GM18498 (cell line): ENCODE results near the gene TRRAP.
A peak's percentile ranks its signal among the peaks of the same experiment; 100 is the strongest.
"Not testable (repeated sequence)": the region's sequence is repeated elsewhere in the genome, so short reads cannot be mapped to it uniquely, and the experiment has no call there.

Source experiments
- ATAC-seq: cut with Tn5 transposase; IDR thresholded peaks from one replicate; pipeline ENCODE4 v1.9.1; 2021; ENCODE audit warnings: mild to moderate bottlenecking, moderate library complexity; ENCODE audit not compliant: unreplicated experiment

TRRAP gene

GRCh38 chr7:98864731-98865453, 13.4 kb upstream of the TRRAP start:
- no peak for ATAC-seq

- no peak for ATAC-seq
Observed at GRCh38 chr7:98866351-98866750, 12.0 kb upstream of the TRRAP start.

DNA sequence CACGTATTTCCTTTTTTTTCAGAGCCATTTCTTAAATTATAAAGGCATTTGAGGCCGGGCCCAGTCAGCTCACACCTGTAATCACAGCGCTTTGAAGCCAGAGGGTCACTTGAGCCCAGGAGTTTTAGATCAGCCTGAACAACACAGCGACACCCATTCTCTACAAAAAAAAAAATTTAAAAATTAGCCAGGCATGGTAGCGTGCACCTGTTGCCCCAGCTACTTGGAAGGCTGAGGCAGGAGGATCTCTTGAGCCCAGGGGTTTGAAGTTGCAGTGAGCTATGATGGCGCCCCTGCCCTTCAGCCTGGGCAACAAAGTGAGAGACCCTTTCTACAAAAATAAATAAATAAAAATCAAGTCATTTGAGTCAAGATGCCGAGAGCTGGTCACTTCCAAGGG, 11.6 kb upstream of the TRRAP start:
- ATAC-seq = no peak

GRCh38 chr7:98868450-98868849, 9.9 kb upstream of the TRRAP start:
- no peak for ATAC-seq

GRCh38 chr7:98869027-98869596, 9.2 kb upstream of the TRRAP start:
- ATAC-seq = no peak

- no peak for ATAC-seq
Observed at GRCh38 chr7:98869597-98870120, 8.7 kb upstream of the TRRAP start, which contains the start of gene TMEM130. TSS of gene TMEM130 (minus strand) at chr7:98870014. CDS start at chr7:98869861, 153 bp downstream.

GRCh38 chr7:98870121-98870651, 8.1 kb upstream of the TRRAP start:
- ATAC-seq = peak; percentile 58

GRCh38 chr7:98870807-98871491, 7.4 kb upstream of the TRRAP start:
- ATAC-seq = no peak

DNA sequence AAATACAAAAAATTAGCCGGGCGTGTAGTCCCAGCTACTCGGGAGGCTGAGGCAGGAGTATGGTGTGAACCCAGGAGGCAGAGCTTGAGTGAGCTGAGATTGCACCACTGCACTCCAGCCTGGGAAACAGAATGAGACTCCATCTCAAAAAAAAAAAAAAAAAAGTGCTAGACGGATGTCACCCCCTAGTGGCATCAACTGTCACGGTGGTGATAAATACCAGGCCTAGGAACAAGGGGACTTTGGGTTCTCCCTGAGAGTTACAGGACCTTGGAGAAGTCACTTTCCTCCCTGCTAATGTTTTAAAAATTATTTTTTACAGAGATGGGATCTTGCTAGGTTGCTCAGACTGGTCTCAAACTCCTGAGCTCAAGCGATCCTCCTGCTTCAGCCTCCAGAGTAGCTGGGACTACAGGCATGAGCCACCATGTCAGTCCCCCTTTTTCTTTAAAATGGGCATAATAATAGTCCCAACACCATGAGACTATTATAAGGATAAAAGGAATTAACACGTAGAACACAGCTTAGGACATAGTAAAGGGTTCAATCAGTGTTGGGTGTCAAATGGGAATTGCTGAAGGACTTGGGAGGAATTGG, 5.9 kb upstream of the TRRAP start:
- no peak for ATAC-seq

DNA sequence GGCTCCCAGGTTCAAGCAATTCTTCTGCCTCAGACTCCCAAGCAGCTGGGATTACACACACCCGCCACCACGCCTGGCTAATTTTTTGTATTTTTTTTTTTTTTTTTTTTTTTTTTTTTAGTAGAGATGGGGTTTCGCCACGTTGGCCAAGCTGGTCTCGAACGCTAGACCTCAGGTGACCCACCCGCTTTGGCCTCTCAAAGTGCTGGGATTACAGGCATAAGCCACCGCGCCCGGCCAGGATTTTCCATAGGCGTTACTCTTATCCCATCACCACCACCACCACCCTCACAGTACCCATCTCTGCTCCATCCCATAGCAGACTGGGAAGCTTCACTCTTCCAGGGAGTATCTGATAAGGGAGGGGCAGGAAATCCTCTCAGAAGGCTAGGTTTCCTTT, 4.7 kb upstream of the TRRAP start:
- not testable (repeated sequence) for ATAC-seq

- ATAC-seq = no peak
Observed at GRCh38 chr7:98874942-98875341, 3.4 kb upstream of the TRRAP start.

- ATAC-seq = no peak
Observed at GRCh38 chr7:98875501-98875900, 2.8 kb upstream of the TRRAP start.

- no peak for ATAC-seq
Observed at GRCh38 chr7:98877146-98877545, 1.2 kb upstream of the TRRAP start.

DNA sequence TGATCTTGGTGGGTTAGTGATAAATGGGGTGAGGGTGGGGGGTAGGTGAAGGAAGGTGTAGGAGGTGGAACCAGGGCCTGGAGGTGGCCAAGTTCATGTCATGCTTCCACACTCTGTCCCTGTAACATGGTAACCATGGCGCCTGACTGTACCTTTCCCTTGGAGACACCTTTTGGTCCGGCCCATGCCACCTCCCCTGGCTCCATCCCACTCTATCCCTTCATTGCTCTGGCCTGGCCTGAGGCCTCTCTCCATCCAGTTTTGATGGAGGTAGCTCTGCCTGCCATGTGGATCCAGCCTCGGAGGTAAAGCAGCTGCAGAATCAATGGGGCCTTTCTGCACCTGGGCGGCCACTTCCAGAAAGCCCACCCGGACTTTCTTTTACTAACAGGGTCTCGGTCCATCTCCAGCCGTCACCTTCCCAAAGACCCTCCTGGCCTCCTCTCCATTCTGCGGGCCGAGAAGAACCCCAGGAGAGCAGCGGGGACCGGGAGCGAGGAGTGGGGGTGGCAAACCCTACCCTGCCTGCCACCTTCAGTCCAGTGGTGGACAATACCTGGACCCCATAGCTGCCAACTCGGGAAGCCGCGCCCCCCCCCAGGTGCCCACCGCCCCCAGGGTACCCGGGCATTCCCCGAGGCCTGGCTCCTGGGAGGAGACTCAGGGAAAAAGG, 504 bp upstream of the TRRAP start:
- ATAC-seq = no peak

GRCh38 chr7:98879198-98879978, 1.1 kb downstream of the TRRAP start:
- peak; percentile 79 for ATAC-seq

GRCh38 chr7:98879979-98880315, 1.6 kb downstream of the TRRAP start:
- ATAC-seq = no peak

DNA sequence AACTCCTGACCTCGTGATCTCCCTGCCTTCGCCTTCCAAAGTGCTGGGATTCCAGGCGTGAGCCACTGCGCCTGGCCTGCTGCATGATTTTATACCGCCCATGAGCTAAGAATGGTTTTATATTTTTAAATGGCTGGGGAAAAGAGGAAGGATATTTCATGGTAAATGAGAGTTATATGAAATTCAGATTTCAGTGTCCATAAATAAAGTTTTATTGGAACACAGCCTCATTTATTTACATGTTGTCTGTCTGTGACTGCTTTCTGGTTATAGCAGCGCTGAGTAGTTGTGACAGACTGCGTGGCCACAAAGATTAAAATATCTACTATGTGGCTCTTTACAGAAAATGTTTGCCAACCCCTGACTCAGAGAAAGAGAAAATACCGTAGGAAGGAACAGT, 2.2 kb downstream of the TRRAP start:
- no peak for ATAC-seq

DNA sequence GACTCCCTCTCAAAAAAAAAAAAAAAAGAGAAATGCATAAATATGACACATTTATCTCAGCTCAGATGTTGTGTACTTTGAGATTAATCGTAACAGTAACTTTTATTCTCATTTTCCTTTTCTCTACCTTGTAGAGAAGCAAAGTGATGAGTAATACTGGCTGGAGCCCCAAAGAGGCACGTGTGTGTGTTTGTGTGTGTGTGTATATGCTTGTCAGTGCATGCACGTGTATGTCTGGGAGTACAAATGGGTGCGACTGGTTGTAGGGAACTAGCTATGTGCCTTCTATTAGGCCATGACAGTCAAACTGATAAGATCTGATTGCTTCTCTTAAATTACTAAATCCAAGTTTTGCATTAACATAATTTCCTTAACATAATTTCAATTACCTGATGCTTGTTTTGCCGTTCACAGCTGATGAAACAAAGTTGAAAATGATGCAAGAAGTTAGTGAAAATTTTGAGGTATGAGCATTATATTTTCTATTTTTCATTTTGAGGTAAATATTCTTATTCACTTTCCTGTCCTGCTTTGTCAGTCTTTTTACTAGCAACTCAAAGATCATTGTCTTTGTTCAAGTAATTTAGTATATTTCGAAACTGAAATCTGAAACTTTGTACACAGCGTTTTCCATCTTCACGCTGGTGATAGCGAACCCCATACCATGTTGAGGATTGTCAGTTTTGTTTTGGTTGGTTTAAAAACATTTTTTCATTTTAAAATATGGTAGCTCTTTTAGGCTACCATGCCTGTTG, 3.4 kb downstream of the TRRAP start:
- no peak for ATAC-seq

DNA sequence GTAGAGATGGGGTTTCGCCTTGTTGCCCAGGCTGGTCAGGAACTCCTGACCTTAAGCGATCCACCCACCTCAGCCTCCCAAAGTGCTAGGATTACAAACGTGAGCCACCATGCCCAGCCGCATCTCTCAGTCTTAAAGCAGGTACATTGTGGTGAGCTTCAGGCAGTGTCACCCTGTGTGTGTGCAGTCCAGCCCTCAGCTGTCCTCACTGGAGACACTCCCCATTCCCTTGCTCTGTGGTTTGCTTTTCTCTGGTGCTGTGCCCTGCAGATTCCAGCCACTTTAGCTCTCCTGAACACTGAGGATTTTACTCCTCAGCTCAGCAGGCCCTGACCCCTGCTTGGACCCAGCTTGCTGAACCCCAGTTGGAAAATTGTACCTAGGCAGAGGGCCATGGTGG, 6.1 kb downstream of the TRRAP start:
- ATAC-seq = no peak
